Activated CD4-positive, alpha-beta memory T cell treated with anti-CD3 and anti-CD28 coated beads for 36 hours (primary cell): Measurements from ENCODE around the gene DPH7. TPM values are rescaled to one million over a fixed set of nuclear protein-coding genes. Genes with fewer than 3 reads are reported as not detected.
A peak's percentile ranks its signal among the peaks of the same experiment; 100 is the strongest.
"Not testable (repeated sequence)": the region's sequence is repeated elsewhere in the genome, so short reads cannot be mapped to it uniquely, and the experiment has no call there.

Source experiments
- CTCF ChIA-PET: fragments of 350-600 bp; sonication (Branson Sonifier 250); formaldehyde crosslinking; loops from one replicate; lab custom pipeline; 2021; ENCODE audit warnings: antibody characterized with exemption, inconsistent platforms; lab: Charles Lee
- POLR2A ChIA-PET: fragments of 350-600 bp; sonication (Branson Sonifier 250); formaldehyde crosslinking; loops from one replicate; lab custom pipeline; 2021; ENCODE audit warnings: antibody characterized with exemption; lab: Charles Lee
- DNase-seq: peaks from one replicate; pipeline ENCODE4 v3.0.0-alpha.2; 2020
- H3K27ac Mint-ChIP-seq: one replicate; pipeline ENCODE4 v1.8.0; 2021; ENCODE audit warnings: mixed read lengths
- H3K27me3 Mint-ChIP-seq: one replicate; pipeline ENCODE4 v1.8.0; 2021; ENCODE audit warnings: mixed read lengths
- H3K36me3 Mint-ChIP-seq: one replicate; pipeline ENCODE4 v1.8.0; 2021; ENCODE audit warnings: mixed read lengths
- H3K4me1 Mint-ChIP-seq: one replicate; pipeline ENCODE4 v1.8.0; 2021; ENCODE audit warnings: low read depth, mixed read lengths
- H3K4me3 Mint-ChIP-seq: one replicate; pipeline ENCODE4 v1.8.0; 2021; ENCODE audit warnings: mild to moderate bottlenecking, mixed read lengths
- H3K9me3 Mint-ChIP-seq: one replicate; pipeline ENCODE4 v1.8.0; 2021; ENCODE audit warnings: mixed read lengths
- intact Hi-C: fragments of 100-400 bp; cut with micrococcal nuclease; formaldehyde crosslinking; loops from one replicate; pipeline ENCODE4 v1.15.1; 2023
- total RNA-seq, 2 experiments: library from RNA; stranded (reverse); gene quantifications; one replicate each; pipeline ENCODE4 v1.2.3, GENCODE V29; 2021

DPH7 gene
- total RNA-seq, 2 experiments from 2014 or later = 26.6 to 30.3 TPM

- Mint-ChIP-seq H3K36me3 (no peaks in the 10 kb centered on the region), H3K4me3 (no peak overlapping the region), H3K9me3 (no peaks in the 10 kb centered on the region), H3K27ac (no peak overlapping the region), H3K27me3 (no peaks in the 10 kb centered on the region), H3K4me1 (peaks cover 7% of the 10 kb centered on the region)
- ChIA-PET CTCF (interaction anchor here (1.1 to 2.0 kb wide), 3 partner anchors 9 to 256 kb away, joined by 3 to 7 read pairs (median 4); partner anchors contain the start of gene MRPL41), POLR2A (interaction anchor here (0.6 kb wide), 1 partner anchor 10 kb away, joined by 3 read pairs; the partner anchor contains the start of gene MRPL41)
- intact Hi-C loops = no loop called here
- no peak for DNase-seq
Observed at GRCh38 chr9:137542486-137542885, 36.2 kb downstream of the DPH7 start.

- Mint-ChIP-seq H3K36me3 (peaks cover 5% of the 10 kb centered on the region), H3K4me1 (peaks cover 19% of the 10 kb centered on the region), H3K27me3 (no peaks in the 10 kb centered on the region), H3K27ac (no peak overlapping the region), H3K4me3 (no peak overlapping the region), H3K9me3 (peaks cover 6% of the 10 kb centered on the region)
- CTCF ChIA-PET = no interaction called here
- POLR2A ChIA-PET = no interaction called here
- DNase-seq = no peak
- intact Hi-C loops = no loop called here
Observed at GRCh38 chr9:137540536-137540935, 38.2 kb downstream of the DPH7 start.

- no peaks in the 10 kb centered on the region for H3K27me3 Mint-ChIP-seq
- ChIA-PET POLR2A (no interaction called here), CTCF (interaction anchor here (1.1 kb wide), 1 partner anchor 14 kb away, joined by 3 read pairs; the partner anchor contains the start of gene MRPL41)
- H3K9me3 Mint-ChIP-seq = peaks cover 6% of the 10 kb centered on the region
- no peak overlapping the region for H3K4me3 Mint-ChIP-seq
- intact Hi-C loops = loop anchor here (10.0 kb wide), 1 partner anchor 243 kb away; no protein-coding TSS in a partner anchor
- peaks cover 5% of the 10 kb centered on the region for H3K36me3 Mint-ChIP-seq
- peaks cover 24% of the 10 kb centered on the region for H3K4me1 Mint-ChIP-seq
- no peak for DNase-seq
- no peak overlapping the region for H3K27ac Mint-ChIP-seq
Observed at GRCh38 chr9:137538058-137538457, 40.7 kb downstream of the DPH7 start.

- CTCF ChIA-PET = interaction anchor here (0.6 kb wide), 1 partner anchor 86 kb away, joined by 4 read pairs; no protein-coding TSS in a partner anchor
- POLR2A ChIA-PET, H3K4me3 Mint-ChIP-seq, H3K27me3 Mint-ChIP-seq, H3K36me3 Mint-ChIP-seq, H3K9me3 Mint-ChIP-seq: not testable (repeated sequence)
- Mint-ChIP-seq H3K27ac (peak overlapping the region; percentile 72), H3K4me1 (peaks cover 24% of the 10 kb centered on the region)
- intact Hi-C loops = loop anchor here (10.0 kb wide), 1 partner anchor 242 kb away; no protein-coding TSS in a partner anchor
- DNase-seq = peak; percentile 49
Observed at GRCh38 chr9:137536594-137537131, 42.1 kb downstream of the DPH7 start.

GRCh38 chr9:137535120-137535428 lies 43.7 kb downstream of the DPH7 start:
- no peak for DNase-seq
- POLR2A ChIA-PET = no interaction called here
- Mint-ChIP-seq H3K9me3 (peaks cover 6% of the 10 kb centered on the region), H3K27me3 (no peaks in the 10 kb centered on the region), H3K4me1 (peaks cover 24% of the 10 kb centered on the region), H3K27ac (peak overlapping the region; percentile 30), H3K36me3 (peaks cover 5% of the 10 kb centered on the region), H3K4me3 (no peak overlapping the region)
- intact Hi-C loops = loop anchor here (10.0 kb wide), 1 partner anchor 240 kb away; no protein-coding TSS in a partner anchor
- CTCF ChIA-PET = interaction anchor here (0.7 to 1.5 kb wide), 10 partner anchors 8 to 675 kb away, joined by 3 to 10 read pairs (median 3); partner anchors contain the start of genes EHMT1 and MRPL41

GRCh38 chr9:137534256-137535119 lies 44.2 kb downstream of the DPH7 start:
- Mint-ChIP-seq H3K9me3 (peaks cover 6% of the 10 kb centered on the region), H3K4me1 (peaks cover 24% of the 10 kb centered on the region)
- CTCF ChIA-PET = interaction anchor here (0.7 to 1.5 kb wide), 10 partner anchors 8 to 676 kb away, joined by 3 to 10 read pairs (median 3); partner anchors contain the start of genes EHMT1 and MRPL41

GRCh38 chr9:137532891-137533468 lies 45.7 kb downstream of the DPH7 start:
- POLR2A ChIA-PET, H3K9me3 Mint-ChIP-seq, H3K4me3 Mint-ChIP-seq, H3K27ac Mint-ChIP-seq, H3K36me3 Mint-ChIP-seq, DNase-seq, CTCF ChIA-PET, H3K27me3 Mint-ChIP-seq: not testable (repeated sequence)
- peaks cover 27% of the 10 kb centered on the region for H3K4me1 Mint-ChIP-seq
- intact Hi-C loops = loop anchor here (10.0 kb wide), 1 partner anchor 238 kb away; no protein-coding TSS in a partner anchor

More at GRCh38 chr9:137534256-137535119, 44.2 kb downstream of the DPH7 start:
- Mint-ChIP-seq H3K4me3 (no peak overlapping the region), H3K27me3 (no peaks in the 10 kb centered on the region), H3K27ac (peak overlapping the region; percentile 30), H3K36me3 (peaks cover 5% of the 10 kb centered on the region)
- peak; percentile 26 for DNase-seq
- intact Hi-C loops = loop anchor here (10.0 kb wide), 1 partner anchor 240 kb away; no protein-coding TSS in a partner anchor
- POLR2A ChIA-PET = no interaction called here

GRCh38 chr9:137531099-137531765 lies 47.5 kb downstream of the DPH7 start:
- intact Hi-C loops = loop anchor here (10.0 kb wide), 1 partner anchor 236 kb away; no protein-coding TSS in a partner anchor
- Mint-ChIP-seq H3K36me3 (peaks cover 2% of the 10 kb centered on the region), H3K27me3 (no peaks in the 10 kb centered on the region), H3K9me3 (peaks cover 2% of the 10 kb centered on the region), H3K4me1 (peaks cover 17% of the 10 kb centered on the region), H3K27ac (no peak overlapping the region), H3K4me3 (no peak overlapping the region)
- no peak for DNase-seq
- ChIA-PET CTCF (interaction anchor here (0.7 to 1.1 kb wide), 2 partner anchors 11 to 108 kb away, joined by 3 to 4 read pairs; partner anchors contain the start of genes EXD3 and NOXA1), POLR2A (no interaction called here)

GRCh38 chr9:137530331-137530730 lies 48.4 kb downstream of the DPH7 start:
- no peaks in the 10 kb centered on the region for H3K36me3 Mint-ChIP-seq
- H3K4me1 Mint-ChIP-seq = peaks cover 14% of the 10 kb centered on the region
- no peak overlapping the region for H3K4me3 Mint-ChIP-seq
- DNase-seq = no peak
- H3K9me3 Mint-ChIP-seq = no peaks in the 10 kb centered on the region
- CTCF ChIA-PET = no interaction called here
- no peaks in the 10 kb centered on the region for H3K27me3 Mint-ChIP-seq
- intact Hi-C loops = loop anchor here (10.0 kb wide), 1 partner anchor 236 kb away; no protein-coding TSS in a partner anchor
- H3K27ac Mint-ChIP-seq = no peak overlapping the region
- POLR2A ChIA-PET = no interaction called here

- intact Hi-C loops = no loop called here
- DNase-seq = no peak
- Mint-ChIP-seq H3K4me3 (no peak overlapping the region), H3K36me3 (no peaks in the 10 kb centered on the region), H3K4me1 (peaks cover 9% of the 10 kb centered on the region), H3K27me3 (no peaks in the 10 kb centered on the region), H3K9me3 (no peaks in the 10 kb centered on the region), H3K27ac (no peak overlapping the region)
- POLR2A ChIA-PET = no interaction called here
- CTCF ChIA-PET = interaction anchor here (0.6 to 0.9 kb wide), 3 partner anchors 16 to 575 kb away, joined by 3 to 4 read pairs (median 3); partner anchors contain the start of genes EXD3 and NOXA1
Observed at GRCh38 chr9:137524981-137525317, 53.8 kb downstream of the DPH7 start.
